CD4-positive, alpha-beta T cell treated with Interleukin-17A for 4 hours (primary cell): Measurements from ENCODE around the gene TNFSF9.
"Not testable (repeated sequence)": the region's sequence is repeated elsewhere in the genome, so short reads cannot be mapped to it uniquely, and the experiment has no call there.

ENCODE experiments used
- DNase-seq: peaks from one replicate; pipeline ENCODE4 v3.0.0-alpha.2; 2020; ENCODE audit warnings: mixed read lengths

Gene TNFSF9

DNA sequence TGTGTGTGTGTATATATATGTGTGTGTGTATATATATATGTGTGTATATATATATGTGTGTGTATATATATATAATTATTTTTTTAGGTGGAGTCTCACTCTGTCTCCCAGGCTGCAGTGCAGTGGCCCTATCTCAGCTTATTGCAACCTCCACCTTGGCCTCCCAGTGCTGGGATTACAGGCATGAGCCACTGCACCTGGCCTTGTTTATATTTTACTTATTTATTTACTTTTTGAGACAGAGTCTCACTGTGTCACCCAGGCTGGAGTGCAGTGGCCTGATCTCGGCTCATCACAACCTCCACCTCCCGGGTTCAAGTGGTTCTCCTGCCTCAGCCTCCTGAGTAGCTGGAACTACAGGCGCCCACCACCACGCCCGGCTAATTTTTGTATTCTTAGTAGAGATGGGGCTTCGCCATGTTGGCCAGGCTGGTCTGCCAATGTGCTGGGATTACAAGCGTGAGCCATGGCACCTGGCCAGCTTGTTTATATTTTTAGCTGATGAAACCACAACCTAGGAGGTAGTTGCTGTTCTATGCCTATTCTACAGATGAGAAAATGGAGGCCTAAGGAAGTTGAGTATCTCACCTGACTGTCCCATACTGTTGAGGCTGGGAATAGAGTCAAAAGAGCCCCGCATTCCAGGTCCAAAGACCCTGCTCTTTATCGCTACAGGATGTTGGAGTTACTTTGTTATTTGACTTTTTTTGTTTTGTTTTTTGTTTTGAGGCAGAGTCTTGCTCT lies 22.6 kb upstream of the TNFSF9 start:
- not testable (repeated sequence) for DNase-seq

DNA sequence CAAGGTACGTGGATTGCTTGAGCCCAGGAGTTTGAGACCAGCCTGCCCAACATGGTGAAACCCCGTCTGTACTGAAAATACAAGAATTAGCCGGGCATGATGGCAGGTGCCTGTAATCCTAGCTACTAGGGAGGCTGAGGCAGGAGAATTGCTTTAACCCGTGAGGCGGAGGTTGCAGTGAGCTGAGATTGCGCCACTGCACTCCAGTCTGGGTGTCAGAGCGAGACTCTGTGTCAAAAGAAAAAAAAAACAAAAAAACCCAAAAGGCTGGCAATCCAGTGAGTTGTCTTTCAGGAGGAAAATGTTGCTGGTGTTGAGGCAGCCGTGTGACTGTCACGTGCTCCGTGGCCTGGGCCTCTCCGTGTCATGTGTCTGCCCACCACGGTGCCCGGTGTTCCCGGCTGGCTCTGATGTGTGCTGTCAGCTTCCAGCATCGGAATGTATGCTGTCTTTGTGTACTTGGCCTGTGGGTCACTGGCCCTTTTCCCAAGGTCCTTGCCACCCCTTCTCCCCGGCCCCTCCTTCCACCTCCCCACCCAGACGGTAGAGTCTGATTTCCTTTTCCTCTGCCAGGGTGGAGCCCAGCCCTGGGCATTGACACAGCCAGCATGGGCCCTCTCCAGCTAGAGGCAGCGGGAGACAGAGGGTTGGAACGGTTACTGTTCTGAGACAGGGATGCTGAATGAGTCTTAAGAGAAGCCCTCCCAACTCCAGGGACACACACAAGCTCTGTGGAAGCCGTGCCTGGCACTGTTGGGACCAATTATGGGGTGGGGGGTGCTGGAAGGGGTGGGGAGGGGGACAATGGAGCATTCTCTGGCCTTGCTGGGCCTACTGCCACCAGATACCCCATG lies 21.5 kb upstream of the TNFSF9 start:
- no peak for DNase-seq

DNA sequence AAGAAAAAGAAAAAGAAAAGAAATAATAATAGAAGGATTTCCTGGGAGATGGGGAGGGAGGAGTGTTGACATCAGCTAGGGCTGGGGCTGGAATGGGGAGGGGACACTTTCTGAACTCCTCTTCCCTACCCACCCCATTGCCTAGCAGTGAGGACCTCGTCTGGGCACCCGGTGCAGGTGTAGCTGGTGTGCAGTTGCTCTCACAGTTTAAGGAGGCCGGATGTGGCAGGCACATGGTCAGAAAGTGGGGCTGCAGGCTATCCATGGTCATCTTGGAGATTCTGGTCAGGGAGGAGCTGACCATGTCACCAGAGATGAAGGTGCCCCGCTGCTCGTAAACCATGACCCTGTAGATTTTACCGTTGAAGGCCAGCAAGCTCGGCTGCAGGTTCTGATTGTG lies 20.2 kb upstream of the TNFSF9 start:
- no peak for DNase-seq

DNA sequence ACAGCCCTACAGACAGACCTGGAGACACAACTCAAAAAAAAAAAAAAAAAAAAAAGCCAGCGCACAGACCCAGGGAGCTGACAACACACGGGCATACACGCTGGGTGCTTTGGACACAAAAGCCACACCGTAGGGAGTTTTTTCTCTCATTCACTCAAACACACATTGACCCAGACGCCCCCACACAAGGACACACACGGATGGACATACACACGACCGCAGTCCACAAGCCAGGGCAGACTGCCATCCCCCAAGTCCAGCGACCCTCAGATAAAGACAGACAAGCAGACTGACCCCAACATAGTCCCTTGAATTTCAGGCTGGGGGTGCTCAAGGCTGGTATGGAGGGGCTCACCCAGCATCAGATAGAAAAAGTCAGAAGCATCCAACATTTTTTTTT lies 16.7 kb upstream of the TNFSF9 start:
- DNase-seq, result no peak

DNA sequence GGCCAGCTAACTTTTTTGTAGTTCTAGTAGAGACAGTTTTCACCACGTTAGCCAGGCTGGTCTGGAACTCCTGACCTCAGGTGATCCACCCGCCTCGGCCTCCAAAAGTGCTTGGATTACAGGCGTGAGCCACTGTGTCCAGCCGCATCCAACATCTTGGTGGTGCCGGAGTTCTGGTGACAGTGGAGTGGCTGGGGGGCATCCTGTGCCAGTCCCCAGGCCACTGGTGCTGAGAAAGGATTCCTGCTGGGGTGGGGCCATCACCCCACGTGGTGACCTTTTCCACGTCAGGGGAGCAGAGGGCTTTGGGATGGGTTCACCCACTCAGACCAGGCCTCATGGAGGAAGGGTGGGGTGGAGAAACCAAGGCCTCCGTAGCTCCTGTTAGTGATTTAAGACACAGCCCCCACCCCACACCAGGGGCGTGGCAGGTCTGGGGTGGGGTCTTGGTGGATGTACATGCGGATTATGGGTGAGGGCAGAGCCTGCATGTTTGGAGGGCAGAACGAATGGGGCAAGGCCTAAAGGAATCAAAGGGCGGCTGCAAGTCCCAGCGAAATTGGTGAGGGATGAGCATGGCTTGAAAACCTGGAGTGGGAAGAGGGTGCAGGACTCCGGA lies 15.8 kb upstream of the TNFSF9 start:
- DNase-seq, result no peak

DNA sequence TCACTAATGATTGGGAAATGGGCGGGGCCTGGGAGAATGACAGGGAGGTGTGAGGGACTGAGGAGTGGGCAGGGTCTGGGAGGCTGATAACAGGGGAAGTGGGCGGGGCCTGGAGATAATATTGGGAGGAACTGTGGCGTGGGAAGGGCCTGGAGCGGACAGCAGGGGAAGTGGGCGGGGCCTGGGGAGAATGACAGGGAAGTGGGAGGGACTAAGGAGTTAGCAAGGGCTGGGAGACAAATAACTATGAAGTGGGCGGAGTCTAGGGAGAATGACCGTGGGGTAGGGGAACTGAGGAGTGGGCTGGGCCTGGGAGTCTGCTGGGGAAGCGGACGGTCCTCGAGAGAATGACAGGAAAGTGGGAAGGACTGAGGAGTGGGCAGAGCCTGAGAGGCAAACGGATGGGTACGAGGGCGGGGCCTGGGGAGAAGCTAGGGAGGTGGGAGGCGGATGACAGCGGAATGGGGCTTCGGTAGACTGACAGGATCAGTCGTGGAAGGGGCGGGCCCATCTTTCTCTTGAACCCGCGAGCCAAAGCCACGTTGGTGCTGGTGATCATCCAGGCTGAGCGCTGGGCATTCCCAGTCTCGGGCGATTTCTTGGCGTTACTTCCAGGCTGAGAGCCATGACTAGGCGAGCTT lies 14.7 kb upstream of the TNFSF9 start:
- DNase-seq, result peak; percentile 81

DNA sequence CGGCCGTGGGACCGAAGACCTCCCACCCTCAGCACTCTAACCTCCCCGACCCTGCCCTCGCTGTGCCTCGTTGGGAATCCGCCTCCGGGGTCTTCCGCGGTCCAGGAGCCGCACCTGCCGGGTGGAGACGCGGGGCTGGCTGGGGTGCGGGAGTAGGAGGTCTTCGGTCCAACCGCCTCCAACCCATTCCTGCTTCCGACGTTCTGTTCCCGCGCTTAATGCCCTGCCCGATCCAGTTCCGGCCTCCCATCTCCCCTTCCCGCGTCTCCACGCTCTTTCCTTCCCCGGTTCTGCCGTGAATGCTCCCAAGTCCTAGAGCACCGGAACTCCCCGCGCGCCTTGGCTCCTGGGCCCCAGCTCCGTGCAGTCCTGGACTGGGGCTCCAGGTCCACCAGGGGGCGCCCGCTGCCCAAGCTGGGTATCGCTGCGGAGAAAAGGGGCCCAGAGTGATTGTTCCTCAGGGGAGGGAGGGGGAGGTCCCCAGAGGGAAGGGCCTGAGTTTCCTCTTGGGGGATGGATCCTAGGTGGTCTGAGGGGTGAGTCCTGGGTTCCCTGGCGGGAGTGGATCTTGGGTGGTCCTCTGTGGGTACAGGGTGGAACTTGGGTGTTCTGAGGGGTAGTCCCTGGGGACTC lies 14.1 kb upstream of the TNFSF9 start:
- DNase-seq, result peak; percentile 96

DNA sequence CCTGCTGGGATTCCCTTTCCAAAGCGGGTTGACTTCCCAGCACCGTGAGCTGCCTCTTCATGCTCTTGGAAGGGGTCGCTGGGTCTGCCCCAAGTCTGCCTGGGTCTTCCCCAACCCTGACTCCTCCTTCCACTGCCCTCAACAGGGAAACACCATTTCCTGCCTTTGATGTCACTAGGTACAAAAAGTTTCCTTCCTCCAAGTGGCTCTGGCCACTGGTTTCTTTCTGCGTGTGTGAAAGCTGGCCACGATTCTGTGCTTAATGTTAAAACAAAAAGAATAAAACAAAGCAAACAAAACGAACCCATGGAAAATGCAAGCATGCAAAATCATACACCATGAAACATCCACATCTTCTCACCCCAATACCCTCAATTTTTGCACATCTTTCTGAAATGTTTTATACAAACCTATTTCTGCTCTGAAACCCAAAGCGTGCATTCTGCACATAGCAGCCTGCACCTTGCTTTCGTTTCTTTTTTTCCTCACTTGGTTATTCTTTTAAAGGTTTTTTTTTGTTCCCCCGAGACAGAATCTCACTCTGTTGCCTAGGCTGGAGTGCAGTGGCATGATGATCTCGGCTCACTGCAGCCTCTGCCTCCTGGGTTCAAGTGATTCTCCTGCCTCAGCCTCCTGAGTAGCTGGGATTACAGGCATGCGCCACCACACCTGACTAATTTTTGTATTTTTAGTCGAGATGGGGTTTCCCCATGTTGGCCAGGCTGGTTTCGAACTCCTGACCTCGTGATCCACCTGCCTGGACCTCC lies 12.5 kb upstream of the TNFSF9 start:
- DNase-seq, result no peak

DNA sequence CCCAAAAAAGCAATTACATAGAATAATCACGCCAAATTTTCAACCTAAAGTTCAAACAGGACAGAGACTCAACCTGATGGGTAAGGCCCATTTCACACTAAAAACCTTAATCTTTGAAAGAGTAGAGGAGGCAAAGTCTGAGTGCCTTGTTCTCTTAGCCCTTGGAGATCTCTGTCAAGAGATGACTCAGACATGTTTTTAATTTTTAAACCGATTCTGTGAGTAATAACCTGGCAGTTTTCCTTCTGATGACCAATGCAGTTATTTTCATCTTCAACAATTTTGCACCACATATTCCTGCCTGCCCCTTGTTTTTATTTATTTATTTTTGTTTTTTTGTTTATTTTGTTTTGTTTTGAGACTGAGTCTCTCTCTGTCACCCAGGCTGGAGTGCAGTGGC lies 11.5 kb upstream of the TNFSF9 start:
- DNase-seq, result no peak

DNA sequence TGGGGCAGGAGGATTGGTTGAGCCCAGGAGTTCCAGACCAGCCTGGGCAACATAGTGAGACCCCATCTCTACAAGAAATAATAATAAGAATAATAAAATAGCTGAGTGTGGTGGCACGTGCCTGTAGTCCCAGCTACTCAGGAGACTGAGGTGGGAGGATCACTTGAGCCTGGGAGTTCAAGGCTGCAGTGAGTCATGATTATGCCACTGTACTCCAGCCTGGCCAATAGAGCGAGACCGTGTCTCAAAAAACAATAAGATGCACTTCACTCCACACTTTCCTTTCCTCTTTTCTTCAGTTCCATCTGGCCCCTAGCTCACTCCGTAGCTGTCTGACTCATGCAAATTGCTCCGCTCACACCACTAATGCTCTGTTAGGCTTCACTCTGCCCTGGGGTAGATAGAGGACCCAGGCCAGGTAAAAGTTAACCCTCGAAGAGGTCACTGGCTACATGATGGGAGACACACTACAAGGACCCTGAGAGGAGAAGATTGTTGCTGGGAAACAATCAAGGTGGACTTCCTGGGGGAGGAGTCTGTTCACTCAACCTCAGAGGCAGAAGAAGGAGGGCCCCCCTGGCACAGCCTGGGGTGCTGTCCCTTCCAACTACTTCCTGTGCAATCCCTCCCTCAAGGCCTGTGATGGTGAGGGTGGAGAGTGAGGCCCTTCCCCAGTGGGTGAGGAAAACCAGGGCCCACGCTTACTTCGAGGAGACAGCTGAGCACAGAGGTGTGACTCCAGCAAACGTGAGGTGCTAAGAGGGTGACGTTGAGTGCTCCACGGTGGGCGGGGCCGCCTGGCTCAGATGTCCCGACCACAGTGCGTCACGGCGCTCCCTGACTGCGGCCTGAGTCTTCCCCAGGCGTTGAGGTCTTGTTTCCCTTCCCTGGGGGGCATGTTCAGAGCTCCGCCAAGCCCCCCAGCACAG lies 8.8 kb upstream of the TNFSF9 start:
- DNase-seq, result peak; percentile 58

DNA sequence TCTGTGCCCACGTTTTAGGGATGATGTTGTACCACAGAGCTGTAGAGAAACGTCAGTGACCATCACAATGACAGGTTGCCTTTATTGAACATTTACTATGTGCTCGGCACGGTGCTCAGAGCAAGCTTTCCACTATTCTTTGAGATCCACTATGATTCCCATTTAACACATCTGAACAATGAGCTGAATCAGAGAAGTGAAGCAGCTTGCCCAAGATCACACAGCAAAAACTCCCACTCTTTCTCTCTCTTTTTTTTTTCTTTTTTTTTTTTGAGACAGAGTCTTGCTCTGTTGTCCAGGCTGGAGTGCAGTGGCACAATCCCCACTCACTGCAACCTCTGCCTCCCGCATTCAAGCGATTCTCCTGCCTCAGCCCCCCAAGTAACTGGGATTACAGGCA lies 8.1 kb upstream of the TNFSF9 start:
- no peak for DNase-seq

DNA sequence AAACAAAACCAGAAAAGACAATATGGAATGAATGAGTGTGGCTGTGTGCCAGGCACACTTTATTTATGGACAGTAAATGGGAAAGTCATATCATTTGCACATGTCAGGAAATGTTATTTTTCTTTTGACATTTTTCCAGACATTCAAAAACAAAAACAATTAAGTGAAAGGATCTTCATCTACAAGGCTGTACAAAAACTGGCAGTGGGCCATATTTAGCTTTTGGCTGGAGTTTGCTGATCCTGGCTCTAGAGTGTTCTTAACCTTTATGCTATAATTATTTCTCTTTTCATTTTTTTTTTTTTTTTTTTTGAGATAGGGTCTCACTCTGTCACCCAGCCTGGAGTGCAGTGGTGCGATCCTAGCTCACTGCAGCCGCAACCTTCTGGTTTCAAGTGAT lies 6.5 kb upstream of the TNFSF9 start:
- no peak for DNase-seq

DNA sequence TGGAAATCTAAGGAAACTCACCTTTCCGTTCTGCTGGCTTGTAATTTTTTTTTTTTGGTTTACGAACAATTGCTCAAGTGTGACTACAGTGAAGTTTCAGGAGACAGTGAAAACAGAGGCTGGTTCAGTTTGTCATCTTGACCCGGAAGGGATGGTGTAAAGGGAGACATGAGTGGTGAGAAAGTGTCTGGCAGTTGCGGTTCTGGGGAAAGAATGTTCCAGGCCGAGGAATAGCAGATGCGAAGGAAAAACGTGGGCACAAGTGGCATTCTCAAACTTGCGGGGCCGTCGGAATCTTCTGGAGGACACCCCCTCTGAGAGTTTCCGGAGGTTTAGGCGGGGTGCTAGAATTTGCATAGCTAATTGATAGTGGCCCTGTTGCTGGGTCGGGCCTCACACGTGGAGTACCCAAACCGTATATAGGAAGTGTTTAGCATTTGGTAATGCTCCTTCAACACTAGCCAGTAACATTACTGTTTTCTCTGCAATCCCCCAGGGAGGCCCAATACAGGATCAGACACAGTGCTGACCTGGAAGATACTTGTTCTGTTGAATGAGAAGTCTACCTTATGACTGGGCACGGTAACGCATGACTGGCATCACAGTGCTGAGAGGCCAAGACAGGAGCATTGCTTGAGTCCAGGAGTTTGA lies 2.8 kb upstream of the TNFSF9 start:
- DNase-seq, result no peak

DNA sequence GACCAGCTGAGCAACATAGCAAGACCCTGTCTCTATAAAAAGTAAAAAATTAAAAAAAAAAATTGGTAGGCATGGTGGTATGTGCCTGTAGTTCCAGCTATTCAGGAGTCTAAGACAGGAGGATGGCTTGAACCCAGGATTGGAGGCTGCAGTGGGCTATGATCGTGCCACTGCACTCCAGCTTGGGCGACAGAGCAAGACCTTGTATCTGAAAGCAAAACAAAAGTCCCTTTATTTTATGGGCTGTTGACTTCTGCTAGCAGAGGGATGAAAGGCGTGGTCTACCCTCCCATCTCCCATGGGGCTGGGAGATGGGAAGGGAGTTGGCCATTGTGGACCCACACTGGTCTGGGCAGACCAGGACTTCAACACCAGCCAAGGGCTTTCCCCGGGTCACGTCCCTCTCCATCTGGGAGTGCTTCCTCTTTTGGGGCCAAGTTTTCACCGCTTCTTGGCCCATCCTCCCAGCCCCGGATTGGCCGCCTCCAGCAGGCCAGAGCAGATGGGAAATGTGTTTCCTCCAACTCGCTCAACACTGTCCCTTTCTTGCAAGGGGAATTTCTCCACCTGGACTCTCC lies 2.2 kb upstream of the TNFSF9 start:
- no peak for DNase-seq

DNA sequence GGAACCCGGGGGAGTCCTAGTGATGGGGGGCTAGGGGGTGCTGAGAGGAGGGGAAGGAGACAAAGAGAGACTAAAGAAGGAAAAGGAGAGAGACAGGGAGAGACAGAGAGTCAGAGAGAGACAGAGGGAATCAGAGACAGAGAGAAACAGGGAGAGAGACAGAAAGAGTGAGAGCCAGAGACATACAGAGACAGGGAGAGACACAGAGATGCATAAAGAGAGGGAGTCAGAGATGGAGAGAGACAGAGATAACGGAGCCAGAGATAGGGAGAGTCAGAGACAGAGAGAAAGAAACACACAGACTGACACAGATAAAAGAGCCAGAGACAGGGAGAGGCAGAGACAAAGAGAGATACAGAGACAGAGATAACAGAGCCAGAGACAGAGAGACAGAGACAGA lies 1.5 kb upstream of the TNFSF9 start:
- no peak for DNase-seq

DNA sequence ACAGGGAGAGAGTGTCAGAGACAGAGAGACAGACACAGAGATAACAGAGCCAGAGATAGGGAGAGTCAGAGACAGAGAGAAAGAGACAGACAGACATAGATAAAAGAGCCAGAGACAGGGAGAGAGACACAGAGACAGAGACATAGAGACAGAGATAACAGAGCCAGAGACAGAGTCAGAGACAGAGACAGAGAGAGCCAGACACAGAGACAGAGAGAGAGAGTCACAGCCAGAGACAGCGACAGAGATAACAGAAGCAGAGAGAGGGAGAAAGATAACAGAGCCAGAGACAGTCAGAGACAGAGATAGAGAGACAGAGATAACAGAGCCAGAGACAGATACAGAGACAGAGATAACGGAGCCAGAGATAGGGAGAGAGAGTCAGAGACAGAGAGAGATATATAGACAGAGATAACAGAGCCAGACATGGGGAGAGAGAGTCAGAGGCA lies 865 bp upstream of the TNFSF9 start:
- DNase-seq, result no peak

DNA sequence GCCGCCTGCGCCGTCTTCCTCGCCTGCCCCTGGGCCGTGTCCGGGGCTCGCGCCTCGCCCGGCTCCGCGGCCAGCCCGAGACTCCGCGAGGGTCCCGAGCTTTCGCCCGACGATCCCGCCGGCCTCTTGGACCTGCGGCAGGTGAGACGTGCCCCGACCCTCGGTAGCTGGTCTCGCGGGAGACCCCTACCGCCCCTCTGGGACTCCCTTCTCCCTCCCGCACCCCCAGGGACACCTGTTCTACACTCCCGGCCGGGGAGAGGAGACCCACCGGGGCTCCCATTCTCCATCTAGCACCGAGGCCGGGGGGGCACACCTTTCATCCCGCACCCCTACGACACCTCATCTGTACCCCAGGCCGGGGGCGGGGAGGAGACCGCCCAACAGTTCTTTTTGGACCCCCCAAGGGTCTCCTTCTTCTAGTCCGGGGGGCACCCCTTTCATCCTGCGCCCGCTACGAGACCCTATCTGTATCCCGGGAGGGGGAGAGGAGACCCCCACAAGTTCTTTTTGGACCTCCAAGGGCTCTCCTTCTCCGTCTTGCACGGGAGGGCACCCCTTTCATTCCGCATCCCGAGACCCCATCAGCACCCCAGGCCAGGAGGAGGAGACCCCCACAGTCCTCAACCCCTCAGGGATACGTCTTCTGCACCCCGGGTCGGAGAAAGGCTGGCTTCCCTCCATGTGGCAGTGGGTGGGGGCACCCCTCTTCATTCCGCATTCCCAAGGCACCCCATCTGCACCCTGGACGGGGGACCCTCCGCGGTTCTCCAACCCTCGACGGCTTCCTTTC lies 533 bp downstream of the TNFSF9 start:
- DNase-seq, result no peak

DNA sequence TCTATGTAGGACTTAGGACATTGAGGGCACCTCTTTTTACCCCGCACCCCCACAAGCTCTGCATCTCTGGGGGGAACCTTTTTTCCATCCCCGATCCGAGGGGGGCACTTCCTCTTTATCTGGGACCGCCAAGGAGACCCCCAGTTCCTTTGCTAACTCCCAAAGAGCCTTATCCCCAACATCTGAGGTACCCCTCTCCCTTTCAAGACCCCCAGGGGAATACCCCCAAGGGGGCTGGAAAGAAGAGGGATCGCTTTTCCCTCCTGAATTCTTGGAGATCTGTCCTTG lies 1.1 kb downstream of the TNFSF9 start:
- no peak for DNase-seq

DNA sequence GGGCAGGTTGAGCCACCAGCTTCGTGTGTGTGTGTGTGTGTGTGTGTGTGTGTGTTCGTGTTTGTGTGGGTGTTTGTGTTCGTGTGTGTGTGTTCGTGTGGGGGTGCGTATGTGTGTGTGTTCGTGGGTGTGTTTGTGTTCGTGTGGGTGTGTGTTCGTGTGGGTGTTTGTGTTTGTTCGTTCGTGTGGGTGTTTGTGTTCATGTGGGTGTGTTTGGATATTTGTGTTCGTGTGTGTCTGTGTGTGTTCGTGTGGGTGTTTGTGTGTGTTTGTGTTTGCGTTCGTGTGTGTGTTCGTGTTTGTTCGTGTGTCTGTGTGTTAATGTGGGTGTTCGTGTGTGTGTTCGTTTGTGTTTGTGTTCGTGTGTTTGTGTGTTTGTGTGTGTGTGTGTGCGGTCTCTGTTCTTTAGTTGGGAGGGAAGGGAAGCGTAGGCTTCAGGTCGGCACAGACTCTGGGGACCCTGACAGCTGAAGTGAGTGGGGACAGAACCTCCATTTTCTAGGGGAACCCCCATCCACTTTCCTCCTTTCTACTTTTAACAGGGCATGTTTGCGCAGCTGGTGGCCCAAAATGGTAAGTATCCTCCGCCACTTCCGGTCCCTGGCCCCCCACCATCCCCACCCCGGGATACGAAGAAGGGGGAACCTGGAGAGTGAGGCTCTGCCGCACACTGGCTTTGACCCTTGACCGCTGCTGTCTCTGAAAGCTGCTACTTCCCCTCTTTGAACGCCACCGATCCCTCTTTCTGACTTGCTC lies 1.6 kb downstream of the TNFSF9 start:
- no peak for DNase-seq
